ENCODE measurements around the gene KCNQ5.

KCNQ5 gene

DNA sequence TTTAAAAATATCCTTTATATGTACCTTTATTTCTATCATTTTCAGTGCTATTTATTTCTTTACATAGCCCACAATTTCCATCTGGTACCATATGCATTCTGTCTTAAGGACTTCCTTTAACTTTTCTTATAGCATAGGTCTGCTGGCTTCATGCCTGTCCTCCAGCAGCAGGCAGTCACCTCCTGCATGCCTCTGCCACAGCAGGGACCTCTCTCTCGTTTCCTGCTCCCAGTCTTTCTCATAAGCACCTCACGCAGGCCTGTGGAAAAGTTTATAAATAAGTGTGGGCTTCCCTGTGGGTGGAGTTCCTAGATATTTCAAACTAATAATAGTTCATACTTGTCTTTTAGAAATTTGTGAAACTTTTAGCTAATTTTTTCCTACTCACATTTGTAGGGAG lies 133.9 kb downstream of the KCNQ5 start:
- Histone ChIP-seq H3K4me1 (ENCODE audit: insufficient read depth, poor library complexity, severe bottlenecking) (no peaks in the 10 kb centered on the region), H3K4me3 (ENCODE audit: severe bottlenecking) (no peak overlapping the region), H3K9me3 (ENCODE audit: severe bottlenecking) (no peaks in the 10 kb centered on the region), H3K27me3 (ENCODE audit: insufficient read depth, poor library complexity, severe bottlenecking) (no peaks in the 10 kb centered on the region), H3K27ac (ENCODE audit: poor library complexity, severe bottlenecking) (no peak overlapping the region), H3K36me3 (ENCODE audit: low read depth) (no peaks in the 10 kb centered on the region)
- no peak for DNase-seq (ENCODE audit: low spot score)
- TF ChIP-seq, protein P1, sequence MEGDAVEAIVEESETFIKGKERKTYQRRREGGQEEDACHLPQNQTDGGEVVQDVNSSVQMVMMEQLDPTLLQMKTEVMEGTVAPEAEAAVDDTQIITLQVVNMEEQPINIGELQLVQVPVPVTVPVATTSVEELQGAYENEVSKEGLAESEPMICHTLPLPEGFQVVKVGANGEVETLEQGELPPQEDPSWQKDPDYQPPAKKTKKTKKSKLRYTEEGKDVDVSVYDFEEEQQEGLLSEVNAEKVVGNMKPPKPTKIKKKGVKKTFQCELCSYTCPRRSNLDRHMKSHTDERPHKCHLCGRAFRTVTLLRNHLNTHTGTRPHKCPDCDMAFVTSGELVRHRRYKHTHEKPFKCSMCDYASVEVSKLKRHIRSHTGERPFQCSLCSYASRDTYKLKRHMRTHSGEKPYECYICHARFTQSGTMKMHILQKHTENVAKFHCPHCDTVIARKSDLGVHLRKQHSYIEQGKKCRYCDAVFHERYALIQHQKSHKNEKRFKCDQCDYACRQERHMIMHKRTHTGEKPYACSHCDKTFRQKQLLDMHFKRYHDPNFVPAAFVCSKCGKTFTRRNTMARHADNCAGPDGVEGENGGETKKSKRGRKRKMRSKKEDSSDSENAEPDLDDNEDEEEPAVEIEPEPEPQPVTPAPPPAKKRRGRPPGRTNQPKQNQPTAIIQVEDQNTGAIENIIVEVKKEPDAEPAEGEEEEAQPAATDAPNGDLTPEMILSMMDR (IDR thresholded peaks at IDR 0.05; ENCODE audit: poor library complexity, severe bottlenecking): no peak
- ATAC-seq (ENCODE audit: low read depth): no peak

DNA sequence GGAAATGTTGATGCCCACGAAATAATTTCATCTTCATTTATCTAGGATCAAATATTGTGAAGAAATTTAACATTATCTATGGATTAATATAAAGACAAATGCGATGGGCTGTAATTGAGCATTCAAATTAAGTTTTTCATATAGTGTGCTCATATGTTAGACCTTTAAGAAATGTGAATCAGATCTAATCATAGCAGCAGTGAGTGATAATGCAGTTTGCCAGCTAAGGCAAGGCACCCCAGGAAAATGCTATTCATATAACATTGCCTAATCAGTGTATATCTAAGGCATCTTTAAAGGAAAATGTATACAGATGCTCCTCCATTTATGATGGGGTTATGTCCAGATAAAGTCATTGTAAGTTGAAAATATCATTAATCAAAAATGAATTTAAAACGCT lies 135.2 kb downstream of the KCNQ5 start:
- DNase-seq (ENCODE audit: low spot score): no peak
- TF ChIP-seq, protein P1 (IDR thresholded peaks at IDR 0.05; ENCODE audit: poor library complexity, severe bottlenecking): no peak

DNA sequence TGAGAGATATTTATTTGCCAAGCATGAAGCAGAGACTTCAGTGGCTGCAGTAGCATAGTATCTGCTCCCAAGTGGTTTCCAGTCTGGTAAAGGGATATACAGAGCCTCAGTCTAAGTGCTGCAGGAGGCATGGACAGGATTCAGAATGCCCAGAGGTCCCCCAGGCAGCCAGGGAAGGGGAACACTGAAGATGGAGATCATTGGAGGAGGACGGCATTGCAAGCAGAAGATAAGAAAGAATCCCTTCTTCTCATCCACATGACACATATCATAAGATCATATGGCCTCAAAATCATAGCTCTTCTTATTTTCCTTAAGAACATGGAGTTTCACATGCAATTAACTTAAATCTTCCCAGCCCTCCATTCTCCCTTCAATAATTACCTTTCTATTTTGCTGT lies 136.1 kb downstream of the KCNQ5 start:
- no peak for DNase-seq (ENCODE audit: low spot score)
- H3K4me1 ChIP-seq (ENCODE audit: insufficient read depth, poor library complexity, severe bottlenecking): no peaks in the 10 kb centered on the region
- H3K4me3 ChIP-seq (ENCODE audit: severe bottlenecking): no peak overlapping the region
- no peak overlapping the region for H3K27ac ChIP-seq (ENCODE audit: poor library complexity, severe bottlenecking)
- no peaks in the 10 kb centered on the region for H3K27me3 ChIP-seq (ENCODE audit: insufficient read depth, poor library complexity, severe bottlenecking)
- no peaks in the 10 kb centered on the region for H3K9me3 ChIP-seq (ENCODE audit: severe bottlenecking)
- TF ChIP-seq, protein P1 (IDR thresholded peaks at IDR 0.05; ENCODE audit: poor library complexity, severe bottlenecking): no peak
- ATAC-seq (ENCODE audit: low read depth): no peak
- H3K36me3 ChIP-seq (ENCODE audit: low read depth): no peaks in the 10 kb centered on the region

More for the DNA sequence above, 135.2 kb downstream of the KCNQ5 start:
- Histone ChIP-seq H3K4me3 (ENCODE audit: severe bottlenecking) (no peak overlapping the region), H3K4me1 (ENCODE audit: insufficient read depth, poor library complexity, severe bottlenecking) (no peaks in the 10 kb centered on the region), H3K36me3 (ENCODE audit: low read depth) (no peaks in the 10 kb centered on the region), H3K9me3 (ENCODE audit: severe bottlenecking) (no peaks in the 10 kb centered on the region), H3K27me3 (ENCODE audit: insufficient read depth, poor library complexity, severe bottlenecking) (no peaks in the 10 kb centered on the region), H3K27ac (ENCODE audit: poor library complexity, severe bottlenecking) (no peak overlapping the region)
- ATAC-seq (ENCODE audit: low read depth): no peak

DNA sequence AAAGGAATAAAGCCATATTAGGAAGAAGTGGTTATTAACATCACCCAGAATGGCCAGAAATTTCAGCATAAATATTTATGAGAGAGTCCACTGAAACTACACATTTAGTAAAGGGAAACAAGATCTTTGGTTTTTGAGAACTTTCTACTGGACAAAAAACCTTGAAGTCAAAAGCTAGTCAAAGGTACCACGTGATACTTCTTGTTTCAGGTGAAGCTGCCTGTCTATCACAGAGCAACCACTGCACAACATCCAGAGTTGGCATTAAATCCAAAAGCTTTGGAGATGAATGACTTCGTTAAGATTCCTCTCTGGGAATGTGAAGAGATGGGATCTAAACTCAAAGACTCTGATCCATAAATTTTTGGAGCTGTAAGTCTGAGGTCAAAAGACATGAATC lies 137.0 kb downstream of the KCNQ5 start:
- H3K36me3 ChIP-seq (ENCODE audit: low read depth): no peaks in the 10 kb centered on the region
- DNase-seq (ENCODE audit: low spot score): no peak
- H3K4me1 ChIP-seq (ENCODE audit: insufficient read depth, poor library complexity, severe bottlenecking): no peaks in the 10 kb centered on the region
- H3K27me3 ChIP-seq (ENCODE audit: insufficient read depth, poor library complexity, severe bottlenecking): no peaks in the 10 kb centered on the region
- H3K9me3 ChIP-seq (ENCODE audit: severe bottlenecking): no peaks in the 10 kb centered on the region
- H3K4me3 ChIP-seq (ENCODE audit: severe bottlenecking): no peak overlapping the region
- no peak overlapping the region for H3K27ac ChIP-seq (ENCODE audit: poor library complexity, severe bottlenecking)
- no peak for ATAC-seq (ENCODE audit: low read depth)
- TF ChIP-seq, protein P1 (IDR thresholded peaks at IDR 0.05; ENCODE audit: poor library complexity, severe bottlenecking): no peak

DNA sequence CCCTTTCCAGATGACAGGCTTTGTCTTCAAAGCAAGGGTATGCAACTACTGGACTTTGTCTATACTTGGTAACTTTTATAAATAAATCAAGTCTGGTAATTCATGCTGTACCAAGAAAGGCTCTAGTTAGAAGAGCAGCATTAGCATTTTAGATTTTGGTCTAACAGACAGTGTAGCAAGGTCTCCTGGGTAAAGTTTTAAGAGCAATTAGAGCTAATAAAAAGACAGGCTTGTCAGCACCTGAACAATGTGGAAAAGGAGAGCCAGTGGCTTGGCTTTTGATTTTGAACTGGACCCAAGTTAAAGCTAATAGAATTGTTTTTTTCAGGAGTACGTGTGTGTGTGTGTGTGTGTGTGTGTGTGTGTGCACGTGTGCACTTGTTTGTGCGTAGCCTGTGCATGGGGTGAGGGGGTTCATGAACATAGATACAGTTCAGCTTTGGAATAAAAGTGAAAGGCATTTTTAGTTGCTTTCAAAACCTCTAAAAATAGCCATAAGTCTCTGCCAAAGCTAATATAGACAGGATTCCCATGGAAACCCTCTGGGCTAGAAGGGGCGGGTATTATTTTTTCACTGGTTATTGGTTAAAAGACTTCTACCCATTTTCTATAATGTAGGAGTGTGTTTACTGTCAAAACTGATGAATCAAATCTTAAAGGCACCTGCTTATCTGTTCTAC lies 138.4 kb downstream of the KCNQ5 start:
- TF ChIP-seq, protein P1 (IDR thresholded peaks at IDR 0.05; ENCODE audit: poor library complexity, severe bottlenecking): no peak
- H3K4me3 ChIP-seq (ENCODE audit: severe bottlenecking): no peak overlapping the region
- no peak overlapping the region for H3K27ac ChIP-seq (ENCODE audit: poor library complexity, severe bottlenecking)
- H3K27me3 ChIP-seq (ENCODE audit: insufficient read depth, poor library complexity, severe bottlenecking): no peaks in the 10 kb centered on the region
- no peaks in the 10 kb centered on the region for H3K36me3 ChIP-seq (ENCODE audit: low read depth)
- DNase-seq (ENCODE audit: low spot score) (no peak), ATAC-seq (ENCODE audit: low read depth) (no peak)
- no peaks in the 10 kb centered on the region for H3K4me1 ChIP-seq (ENCODE audit: insufficient read depth, poor library complexity, severe bottlenecking)
- no peaks in the 10 kb centered on the region for H3K9me3 ChIP-seq (ENCODE audit: severe bottlenecking)

Measured in RWPE2 (cell line).